H9 (cell line): ENCODE measurements around the gene HOXA4. TPM values are rescaled to one million over a fixed set of nuclear protein-coding genes. Genes with fewer than 3 reads are reported as not detected.

ENCODE experiments used
- DNase-seq: peaks from one replicate; pipeline ENCODE4 v3.0.0-alpha.2; 2017
- H2AFZ ChIP-seq: one replicate; pipeline ENCODE4 v1.6.1; 2013; ENCODE audit warnings: mild to moderate bottlenecking, low read length, control low read depth, moderate library complexity
- H2AK5ac ChIP-seq: 2 replicates; pipeline ENCODE4 v1.6.1; 2013; ENCODE audit warnings: low read length, control low read depth, mixed read lengths; ENCODE audit not compliant: insufficient read length
- H2BK120ac ChIP-seq: one replicate; pipeline ENCODE4 v1.6.1; 2013; ENCODE audit warnings: low read depth, mild to moderate bottlenecking, low read length, control low read depth, inconsistent platforms; ENCODE audit not compliant: poor library complexity, severe bottlenecking
- H2BK12ac ChIP-seq: 2 replicates; pipeline ENCODE4 v1.6.1; 2013; ENCODE audit warnings: low read length, control low read depth, mixed read lengths, low read depth; ENCODE audit not compliant: insufficient read length
- H2BK15ac ChIP-seq: 2 replicates; pipeline ENCODE4 v1.6.1; 2013; ENCODE audit warnings: low read depth, low read length, control low read depth
- H2BK20ac ChIP-seq: one replicate; pipeline ENCODE4 v1.6.1; 2013; ENCODE audit warnings: low read depth, mild to moderate bottlenecking, low read length, control low read depth, inconsistent platforms; ENCODE audit not compliant: poor library complexity, severe bottlenecking
- H2BK5ac ChIP-seq: 2 replicates; pipeline ENCODE4 v1.6.1; 2013; ENCODE audit warnings: low read length, control low read depth, mixed read lengths; ENCODE audit not compliant: insufficient read length
- H3K14ac ChIP-seq: 2 replicates; pipeline ENCODE4 v1.6.1; 2013; ENCODE audit warnings: low read length, control low read depth; ENCODE audit not compliant: insufficient read depth
- H3K18ac ChIP-seq: 2 replicates; pipeline ENCODE4 v1.6.1; 2013; ENCODE audit warnings: low read depth, mild to moderate bottlenecking, mixed read lengths, low read length, control low read depth; ENCODE audit not compliant: insufficient read length
- H3K23ac ChIP-seq: 2 replicates; pipeline ENCODE4 v1.6.1; 2013; ENCODE audit warnings: low read length, control low read depth, mixed read lengths, low read depth; ENCODE audit not compliant: insufficient read length
- H3K23me2 ChIP-seq: 2 replicates; pipeline ENCODE4 v1.6.1; 2013; ENCODE audit warnings: low read depth, mild to moderate bottlenecking, mixed read lengths, low read length, control low read depth; ENCODE audit not compliant: insufficient read length, poor library complexity, severe bottlenecking
- H3K27ac ChIP-seq: 2 replicates; pipeline ENCODE4 v1.5.1; 2013; ENCODE audit warnings: low read length, control low read depth, mixed read lengths, low read depth; ENCODE audit not compliant: insufficient read length
- H3K27me3 ChIP-seq: 2 replicates; pipeline ENCODE4 v1.6.1; 2013; ENCODE audit warnings: low read length, control low read depth, inconsistent platforms; ENCODE audit not compliant: insufficient read depth
- H3K4ac ChIP-seq: 2 replicates; pipeline ENCODE4 v1.6.1; 2013; ENCODE audit warnings: low read depth, mild to moderate bottlenecking, control low read depth, inconsistent platforms, low read length, moderate library complexity
- H3K4me1 ChIP-seq: 2 replicates; pipeline ENCODE4 v1.6.1; 2013; ENCODE audit warnings: low read length, control low read depth, inconsistent platforms; ENCODE audit not compliant: insufficient read depth
- H3K4me2 ChIP-seq: 2 replicates; pipeline ENCODE4 v1.6.1; 2013; ENCODE audit warnings: low read length, control low read depth, mixed read lengths; ENCODE audit not compliant: insufficient read length, insufficient read depth
- H3K56ac ChIP-seq: 2 replicates; pipeline ENCODE4 v1.6.1; 2013; ENCODE audit warnings: low read depth, mild to moderate bottlenecking, mixed read lengths, low read length, control low read depth; ENCODE audit not compliant: insufficient read length
- H3K79me1 ChIP-seq: 2 replicates; pipeline ENCODE4 v1.6.1; 2013; ENCODE audit warnings: low read depth, mild to moderate bottlenecking, moderate library complexity, low read length, control low read depth, inconsistent platforms; ENCODE audit not compliant: insufficient read depth, poor library complexity, severe bottlenecking
- H3K79me2 ChIP-seq: 2 replicates; pipeline ENCODE4 v1.6.1; 2013; ENCODE audit warnings: low read length, control low read depth, inconsistent platforms; ENCODE audit not compliant: insufficient read depth
- H3K9ac ChIP-seq: 2 replicates; pipeline ENCODE4 v1.6.1; 2013; ENCODE audit warnings: low read length, control low read depth, mixed read lengths; ENCODE audit not compliant: insufficient read length; ENCODE audit errors: extremely low read depth
- H3K9me3 ChIP-seq: one replicate; pipeline ENCODE4 v1.6.1; 2013; ENCODE audit warnings: low read depth, low read length, inconsistent platforms; ENCODE audit not compliant: control insufficient read depth
- H3T11ph ChIP-seq: one replicate; pipeline ENCODE4 v1.6.1; 2013; ENCODE audit warnings: mild to moderate bottlenecking, low read length, control low read depth, inconsistent platforms
- H4K20me1 ChIP-seq: one replicate; pipeline ENCODE4 v1.6.1; 2013; ENCODE audit not compliant: control insufficient read depth, insufficient read length, insufficient read depth
- H4K5ac ChIP-seq: 2 replicates; pipeline ENCODE4 v1.6.1; 2013; ENCODE audit warnings: low read depth, mild to moderate bottlenecking, mixed read lengths, low read length, control low read depth; ENCODE audit not compliant: insufficient read length
- H4K8ac ChIP-seq: replicated peaks from 2 replicates; pipeline ENCODE4 v1.6.1; 2013; ENCODE audit warnings: low read length, control low read depth, mixed read lengths, low read depth; ENCODE audit not compliant: insufficient read length
- H4K91ac ChIP-seq: 2 replicates; pipeline ENCODE4 v1.6.1; 2013; ENCODE audit warnings: low read depth, mild to moderate bottlenecking, moderate library complexity, mixed read lengths, low read length, control low read depth; ENCODE audit not compliant: insufficient read length
- H3K27ac Mint-ChIP-seq, 3 experiments: 2 replicates in 2 of 3; 3 replicates in 1 of 3; pipeline ENCODE4 v1.8.0; 2020 to 2021; ENCODE audit warnings: mixed read lengths in 3 of 3, mild to moderate bottlenecking in 1 of 3, moderate library complexity in 1 of 3
- H3K27me3 Mint-ChIP-seq: 2 replicates; pipeline ENCODE4 v1.8.0; 2021; ENCODE audit warnings: low read depth, mild to moderate bottlenecking, moderate library complexity, mixed read lengths
- H3K36me3 Mint-ChIP-seq, 3 experiments: 2 replicates in 2 of 3; 3 replicates in 1 of 3; pipeline ENCODE4 v1.8.0; 2020 to 2021; ENCODE audit warnings: low read depth in 3 of 3, mixed read lengths in 3 of 3; ENCODE audit not compliant: insufficient read depth in 1 of 3
- H3K4me1 Mint-ChIP-seq, 2 experiments: 2 replicates each; pipeline ENCODE4 v1.8.0; 2020; ENCODE audit warnings: mixed read lengths in 2 of 2
- H3K4me3 Mint-ChIP-seq, 2 experiments: 2 replicates in 1 of 2; 3 replicates in 1 of 2; pipeline ENCODE4 v1.8.0; 2020 to 2021; ENCODE audit warnings: mild to moderate bottlenecking in 2 of 2, mixed read lengths in 2 of 2, moderate library complexity in 1 of 2
- H3K9me3 Mint-ChIP-seq, 2 experiments: 2 replicates in 1 of 2; 3 replicates in 1 of 2; pipeline ENCODE4 v1.8.0; 2020; ENCODE audit warnings: mild to moderate bottlenecking in 2 of 2, mixed read lengths in 2 of 2, moderate library complexity in 1 of 2
- CTCF ChIP-seq: fragments of 200-600 bp; sonication (generic); conservative IDR thresholded peaks from 3 replicates; pipeline ENCODE4 v1.8.0; 2021; ENCODE audit warnings: antibody characterized with exemption, mild to moderate bottlenecking
- WGBS: extraction: QIAGEN DNeasy Blood & Tissue Kit; methylation state at CpG from one replicate; pipeline ENCODE4 v1.1.7; 2013; ENCODE audit warnings: missing lambda C conversion rate, low lambda C conversion rate, mixed read lengths; ENCODE audit not compliant: insufficient read length; ENCODE audit errors: extremely low coverage; 5-methylcytosine and 5-hydroxymethylcytosine counted together
- total RNA-seq: library from RNA; stranded (reverse); gene quantifications from 2 replicates; pipeline ENCODE4 v1.2.1, GENCODE V29; 2021

Gene HOXA4
- total RNA-seq, 1 experiment from 2014 or later: not detected

DNA sequence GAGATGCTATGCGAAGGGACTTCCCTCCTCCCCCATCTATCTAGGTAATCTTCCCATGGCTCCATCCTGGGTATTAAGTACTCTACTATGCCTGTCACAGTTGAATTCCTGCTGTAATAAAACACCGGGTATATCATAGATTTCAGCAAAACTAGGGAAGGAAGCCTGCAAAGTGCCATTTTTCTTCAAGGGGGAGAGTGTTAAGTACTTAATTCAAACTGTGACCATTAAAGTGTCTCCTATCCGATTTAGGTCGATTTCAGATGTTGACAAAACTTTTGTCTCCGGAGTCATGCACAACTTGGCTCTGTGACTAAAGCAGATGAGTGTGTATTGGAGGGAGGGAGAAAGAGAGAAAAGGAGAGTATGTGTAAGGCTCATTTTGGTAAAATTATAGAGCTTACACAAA lies 4.6 kb downstream of the HOXA4 start:
- peaks cover 97% of the 10 kb centered on the region for H3K27me3 Mint-ChIP-seq
- Histone ChIP-seq H3K9me3 (no peaks in the 10 kb centered on the region), H3K79me2 (no peaks in the 10 kb centered on the region), H3K56ac (no peak overlapping the region), H3K4me1 (no peaks in the 10 kb centered on the region), H3K27ac (no peak overlapping the region), H3T11ph (no peak overlapping the region), H3K14ac (no peak overlapping the region), H2BK120ac (no peak overlapping the region), H3K23me2 (no peaks in the 10 kb centered on the region), H3K27me3 (peaks cover 95% of the 10 kb centered on the region), H2BK12ac (no peak overlapping the region), H3K9ac (no peak overlapping the region), H4K91ac (no peak overlapping the region), H3K23ac (no peak overlapping the region), H2BK15ac (no peak overlapping the region), H4K20me1 (peaks cover 2% of the 10 kb centered on the region), H3K4me2 (no peak overlapping the region), H2BK20ac (no peak overlapping the region), H3K79me1 (no peaks in the 10 kb centered on the region), H4K5ac (no peak overlapping the region), H2AK5ac (no peak overlapping the region), H2AFZ (no peak overlapping the region), H3K4ac (no peak overlapping the region), H4K8ac (no peak overlapping the region), H2BK5ac (no peak overlapping the region), H3K18ac (no peak overlapping the region)
- H3K9me3 Mint-ChIP-seq: peaks cover 8 to 9% of the 10 kb centered on the region in 2 experiments; a peak in 4 of 5 replicates
- peaks cover 0 to 10% of the 10 kb centered on the region in 2 experiments; a peak in 1 of 4 replicates for H3K4me1 Mint-ChIP-seq
- WGBS: no CpG with 5 or more reads among the region's 5 CpGs
- H3K27ac Mint-ChIP-seq: no peak overlapping the region
- no peak overlapping the region for H3K4me3 Mint-ChIP-seq
- TF ChIP-seq CTCF: no peak
- no peaks in the 10 kb centered on the region; a peak in 1 of 7 replicates for H3K36me3 Mint-ChIP-seq
- DNase-seq: no peak
